Medulla oblongata (tissue), 1 donor: Measurements from ENCODE around the gene PPAT.
"Not testable (repeated sequence)": the region's sequence is repeated elsewhere in the genome, so short reads cannot be mapped to it uniquely, and the experiment has no call there.

ENCODE experiments used
- DNase-seq: peaks from one replicate; pipeline ENCODE4 v3.0.0-alpha.2; 2015; ENCODE audit errors: extremely low spot score

Gene PPAT

DNA sequence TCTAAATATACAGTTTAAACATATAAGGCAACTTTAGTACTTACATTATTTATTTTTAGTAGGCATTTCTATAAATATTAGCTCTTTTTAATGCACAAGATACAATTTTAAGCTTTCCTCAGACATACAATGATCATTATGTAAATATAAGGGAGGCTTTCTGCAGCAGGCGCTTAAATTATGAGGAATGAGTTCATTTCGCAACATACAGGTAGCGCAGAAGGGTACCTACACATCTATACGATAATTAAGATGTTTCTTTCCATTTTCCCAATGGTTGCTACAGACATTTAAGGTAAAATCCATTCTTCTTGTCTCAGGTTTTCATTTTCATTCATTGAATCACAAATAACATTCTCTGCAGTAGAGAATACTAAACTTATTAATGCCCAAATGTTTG is 49.3 kb downstream of the PPAT start:
- DNase-seq: no peak

DNA sequence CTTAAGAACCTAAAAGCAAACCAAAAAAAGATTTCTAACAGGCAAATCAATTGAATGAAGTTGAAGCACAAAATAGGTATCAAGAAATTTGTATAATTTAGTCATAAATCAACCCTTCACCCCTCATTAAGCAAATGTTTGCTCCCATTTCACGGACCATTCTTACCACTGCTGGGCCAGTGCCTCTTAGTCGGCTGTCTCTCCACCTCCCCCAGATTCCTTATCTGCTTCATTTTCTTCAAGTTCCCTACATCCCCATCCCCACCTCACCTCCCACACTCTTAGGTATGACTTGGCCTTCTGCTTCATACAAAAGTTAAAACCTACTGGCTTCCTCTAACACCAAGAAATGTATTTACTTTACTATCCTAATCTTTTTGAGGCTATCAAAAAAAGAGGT is 60.0 kb downstream of the PPAT start:
- DNase-seq: no peak

DNA sequence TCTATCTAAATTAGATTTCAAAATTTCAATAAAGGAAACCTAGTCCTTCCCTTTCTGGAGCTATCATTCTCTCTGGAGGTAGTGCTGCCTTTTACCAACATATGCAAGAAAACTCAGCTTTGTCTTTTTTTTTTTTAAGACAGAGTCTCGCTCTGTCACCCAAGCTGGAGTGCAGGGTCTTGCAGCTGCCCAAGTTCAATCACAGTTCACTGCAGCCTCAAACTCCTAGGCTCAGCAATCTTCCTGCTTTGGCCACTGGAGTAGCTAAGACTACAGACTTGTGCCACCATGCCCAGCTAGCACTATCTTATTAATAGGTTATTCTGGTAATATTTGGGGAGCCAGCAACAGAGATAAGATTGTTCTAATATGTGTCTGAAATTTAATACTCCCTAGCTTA is 60.5 kb downstream of the PPAT start:
- DNase-seq: no peak

DNA sequence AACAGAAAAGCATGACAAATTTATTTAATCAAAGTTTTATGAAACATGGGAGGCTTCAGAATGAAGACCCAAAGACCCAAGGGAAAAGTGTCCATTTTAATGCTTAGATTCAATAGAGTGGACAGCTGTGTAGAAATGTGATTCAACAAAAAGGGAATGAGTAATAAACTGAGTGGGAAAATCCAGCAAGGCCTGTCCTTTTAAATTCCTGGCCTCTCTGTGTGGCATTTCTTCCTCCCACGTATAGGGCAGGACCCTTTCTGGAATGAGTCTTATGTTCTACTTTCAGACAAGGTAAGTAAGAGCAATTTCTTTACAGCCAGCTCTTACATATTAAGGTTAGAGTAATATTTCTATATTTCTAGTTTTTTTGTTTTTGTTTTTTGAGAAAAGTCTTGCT is 62.6 kb downstream of the PPAT start:
- no peak for DNase-seq

DNA sequence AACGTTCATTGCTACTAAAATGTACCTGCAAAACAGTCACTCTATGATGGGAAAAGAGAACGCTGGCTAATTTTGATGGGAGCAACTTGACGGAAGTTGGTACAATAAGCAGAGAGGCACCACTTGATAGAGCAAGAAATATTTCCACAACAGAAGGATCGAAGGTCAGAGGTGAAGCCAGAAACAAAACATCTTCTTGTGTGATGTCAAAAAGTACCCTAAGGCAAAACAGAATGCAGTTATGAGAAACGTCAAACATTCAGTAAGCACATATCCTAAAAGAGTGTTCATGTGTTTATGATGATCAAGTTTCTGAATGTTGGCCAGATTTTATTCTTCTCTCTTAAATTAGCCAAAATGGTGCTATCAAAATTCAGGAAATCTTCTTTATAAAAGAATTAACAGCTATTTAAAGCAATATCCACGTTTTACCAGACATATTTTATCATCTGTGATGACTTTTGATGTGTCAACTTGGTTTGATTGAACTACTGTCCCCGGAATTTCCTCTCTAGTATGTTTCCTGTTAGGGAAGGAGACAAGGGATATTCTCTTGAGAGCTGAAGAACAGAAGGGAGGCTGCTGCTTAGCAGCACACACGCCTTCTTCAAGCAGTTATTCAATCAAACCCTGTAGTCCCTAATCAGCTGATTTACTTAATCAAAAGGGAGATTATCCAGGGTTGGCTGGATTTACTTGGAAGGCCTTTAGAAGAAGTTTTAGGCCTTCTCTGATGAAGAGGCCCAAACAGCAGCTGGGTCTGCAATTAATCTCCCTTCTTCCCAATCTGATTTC is 63.8 kb downstream of the PPAT start:
- no peak for DNase-seq

DNA sequence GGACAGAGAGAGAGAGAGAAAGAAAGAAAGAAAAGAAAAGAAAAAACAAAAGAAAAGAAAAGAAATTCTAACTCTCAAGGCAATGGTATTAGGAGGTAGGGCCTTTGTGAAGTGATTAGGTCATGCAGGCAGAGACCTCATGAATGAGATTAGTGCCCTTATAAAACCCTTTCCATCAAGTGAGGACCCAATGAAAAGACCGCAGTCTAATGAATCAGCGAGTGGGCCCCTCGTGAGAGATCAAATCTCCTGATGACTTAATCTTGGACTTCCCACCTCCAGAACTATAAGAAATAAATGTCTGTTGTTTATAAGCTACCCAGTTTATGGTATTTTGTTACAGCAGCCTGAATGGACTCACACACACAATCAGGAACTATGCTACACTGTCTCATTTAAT is 65.0 kb downstream of the PPAT start:
- DNase-seq: no peak

DNA sequence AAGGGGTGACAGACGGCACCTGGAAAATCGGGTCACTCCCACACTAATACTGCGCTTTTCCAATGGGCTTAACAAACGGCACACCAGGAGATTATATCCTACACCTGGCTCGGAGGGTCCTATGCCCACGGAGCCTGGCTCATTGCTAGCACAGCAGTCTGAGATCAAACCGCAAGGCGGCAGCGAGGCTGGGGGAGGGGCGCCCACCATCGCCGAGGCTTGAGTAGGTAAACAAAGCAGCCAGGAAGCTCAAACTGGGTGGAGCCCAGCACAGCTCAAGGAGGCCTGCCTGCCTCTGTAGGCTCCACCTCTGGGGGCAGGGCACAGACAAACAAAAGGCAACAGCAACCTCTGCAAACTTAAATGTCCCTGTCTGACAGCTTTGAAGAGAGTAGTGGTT is 72.4 kb downstream of the PPAT start:
- DNase-seq: not testable (repeated sequence)

DNA sequence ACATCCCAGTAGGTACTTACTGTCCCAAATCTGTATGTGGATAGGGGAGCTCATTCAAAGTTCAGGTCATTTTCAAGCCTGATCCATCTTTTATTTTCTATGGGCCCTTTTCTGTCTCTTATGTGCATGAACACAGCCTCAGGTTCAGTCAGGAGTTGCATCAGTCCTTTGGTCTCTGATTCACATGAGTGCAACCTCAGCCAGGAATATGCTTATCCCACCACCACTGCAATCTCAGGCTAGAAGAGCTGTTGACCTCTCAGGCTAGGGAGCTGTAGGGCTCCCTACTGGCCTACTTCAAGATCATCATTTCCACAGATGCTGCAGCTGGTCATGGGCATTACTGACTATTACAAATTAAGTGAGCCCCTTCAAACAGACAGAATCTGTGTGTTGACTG is 75.3 kb downstream of the PPAT start:
- DNase-seq: no peak

DNA sequence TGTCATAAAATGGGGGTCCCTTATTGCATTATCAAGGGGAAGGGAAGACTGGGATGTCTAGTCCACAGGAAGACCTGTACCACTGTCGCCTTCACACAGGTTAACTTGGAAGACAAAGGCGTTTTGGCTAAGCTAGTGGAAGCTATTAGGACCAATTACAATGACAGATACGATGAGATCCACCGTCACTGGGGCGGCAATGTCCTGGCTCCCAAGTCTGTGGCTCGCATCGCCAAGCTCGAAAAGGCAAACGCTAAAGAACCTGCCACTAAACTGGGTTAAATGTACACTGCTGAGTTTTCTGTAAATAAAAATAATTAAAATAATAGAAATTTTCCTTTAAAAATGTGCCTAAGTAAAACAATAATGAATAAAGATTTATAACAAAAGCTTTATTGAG is 78.8 kb downstream of the PPAT start:
- no peak for DNase-seq

DNA sequence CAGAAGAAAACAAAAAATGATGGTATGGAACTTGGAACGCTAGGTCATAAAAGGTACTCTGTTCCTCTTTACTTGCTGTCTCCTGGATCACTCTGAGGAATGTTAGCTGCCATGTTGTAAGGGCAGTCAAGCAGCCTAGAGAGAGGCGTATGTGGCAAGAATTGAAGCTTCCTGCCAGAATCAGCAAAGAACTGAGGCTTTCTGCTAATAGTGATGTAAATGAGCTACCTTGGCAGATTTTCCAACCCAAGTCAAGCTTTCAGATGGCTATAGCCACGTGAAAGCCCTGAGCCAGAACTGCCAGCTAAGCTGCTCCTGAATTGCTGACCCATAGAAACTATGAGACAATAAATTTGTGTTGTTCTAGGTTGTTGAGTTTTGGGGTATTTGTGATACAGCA is 86.8 kb downstream of the PPAT start:
- DNase-seq: peak; percentile 69

DNA sequence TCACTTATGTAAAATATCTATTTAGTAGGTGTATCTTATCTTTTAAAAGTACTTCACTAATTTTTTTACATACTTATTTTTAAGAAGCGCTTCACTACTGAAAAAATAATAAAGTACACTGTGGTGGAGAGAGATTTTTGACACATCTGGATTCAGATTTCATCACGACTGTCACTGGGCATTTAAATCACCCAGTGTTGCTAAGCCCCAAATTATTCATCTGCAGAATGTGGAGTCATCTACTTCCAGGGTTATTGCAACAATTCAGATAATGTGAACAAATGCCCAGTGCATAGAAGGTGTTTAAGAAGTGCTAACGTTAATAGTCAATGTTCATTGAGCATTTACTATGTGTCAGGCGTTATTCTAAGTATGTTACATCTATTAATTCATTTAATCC is 90.0 kb downstream of the PPAT start:
- no peak for DNase-seq
